ENCODE data around the gene ACBD3.

Gene ACBD3

GRCh38 chr1:226186124-226187018, at the start of gene ACBD3:
Gene ACBD3, minus strand, starts transcription at chr1:226186741. Its CDS starts 66 bp downstream, at chr1:226186675.
- no peak for TF ChIP-seq CTCF (IDR thresholded peaks at IDR 0.05; ENCODE audit: extremely low read depth, missing control alignments)
- DNase-seq (ENCODE audit: low spot score): peak; percentile 95

DNA sequence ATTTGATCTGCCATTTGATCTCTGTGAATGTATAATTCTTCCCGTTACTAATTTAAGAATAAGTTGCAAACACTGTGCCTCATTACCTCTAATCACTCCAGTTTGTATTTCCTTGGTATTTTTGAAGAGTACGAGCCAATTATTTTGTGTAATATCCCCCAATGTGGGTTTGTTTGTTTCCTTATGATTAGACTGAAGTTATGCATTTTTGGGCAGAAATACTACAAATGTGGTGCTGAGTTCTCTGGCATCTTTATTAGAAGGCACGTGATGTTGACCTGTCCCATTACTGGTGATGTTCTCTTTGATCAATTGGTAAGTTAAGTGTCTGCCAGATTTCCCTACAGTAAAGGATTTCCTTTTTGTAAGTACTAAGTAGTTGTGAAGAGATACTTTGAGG, 47.3 kb upstream of the ACBD3 start:
- no peak for DNase-seq (ENCODE audit: low spot score)
- TF ChIP-seq CTCF (IDR thresholded peaks at IDR 0.05; ENCODE audit: extremely low read depth, missing control alignments): no peak

- DNase-seq (ENCODE audit: low spot score): peak; percentile 45
Measured at GRCh38 chr1:226233293-226233692, 46.8 kb upstream of the ACBD3 start.

GRCh38 chr1:226226601-226227000, 40.1 kb upstream of the ACBD3 start:
- DNase-seq (ENCODE audit: low spot score): peak; percentile 63
- TF ChIP-seq CTCF (IDR thresholded peaks at IDR 0.05; ENCODE audit: extremely low read depth, missing control alignments): no peak

More at GRCh38 chr1:226233293-226233692, 46.8 kb upstream of the ACBD3 start:
- no peak for TF ChIP-seq CTCF (IDR thresholded peaks at IDR 0.05; ENCODE audit: extremely low read depth, missing control alignments)

GRCh38 chr1:226223786-226224244, 37.3 kb upstream of the ACBD3 start:
- peak; percentile 79 for DNase-seq (ENCODE audit: low spot score)
- peak; percentile 28 for TF ChIP-seq CTCF (IDR thresholded peaks at IDR 0.05; ENCODE audit: extremely low read depth, missing control alignments)

DNA sequence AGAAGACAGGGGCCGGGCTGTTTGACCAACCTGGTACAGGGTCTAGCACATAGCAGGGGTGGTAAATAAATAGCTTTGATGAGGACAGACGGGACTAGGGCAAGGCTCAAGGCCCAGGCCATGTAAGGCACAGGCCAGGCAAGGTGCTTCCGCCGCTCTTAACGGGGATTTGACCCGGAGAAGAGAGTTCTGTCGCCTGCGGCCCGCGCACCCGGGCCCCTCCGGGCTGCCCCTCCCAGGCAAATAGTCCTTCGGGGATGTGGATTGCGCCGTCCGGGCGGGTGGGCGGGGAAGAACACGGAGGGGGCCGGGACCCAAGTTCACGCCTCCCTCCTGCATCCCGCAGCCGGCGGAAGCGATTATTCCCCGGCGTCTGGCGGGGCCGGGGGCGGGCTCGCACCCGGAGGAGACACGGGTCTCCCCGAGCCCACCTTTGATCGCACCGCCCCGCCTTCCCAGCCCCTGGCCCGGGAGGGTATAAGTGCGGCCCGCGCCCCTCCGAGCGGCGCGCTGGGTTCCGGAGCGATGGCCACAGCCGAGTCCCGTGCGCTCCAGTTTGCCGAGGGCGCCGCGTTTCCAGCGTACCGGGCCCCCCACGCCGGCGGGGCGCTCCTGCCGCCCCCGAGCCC, 36.7 kb upstream of the ACBD3 start, which contains the start of gene MIXL1:
TSS of gene MIXL1 (plus strand) at position 508 of the 629 bp plus-strand sequence. CDS start at position 526, 18 bp downstream.
- peak; percentile 48 for DNase-seq (ENCODE audit: low spot score)
- TF ChIP-seq CTCF (IDR thresholded peaks at IDR 0.05; ENCODE audit: extremely low read depth, missing control alignments): no peak

DNA sequence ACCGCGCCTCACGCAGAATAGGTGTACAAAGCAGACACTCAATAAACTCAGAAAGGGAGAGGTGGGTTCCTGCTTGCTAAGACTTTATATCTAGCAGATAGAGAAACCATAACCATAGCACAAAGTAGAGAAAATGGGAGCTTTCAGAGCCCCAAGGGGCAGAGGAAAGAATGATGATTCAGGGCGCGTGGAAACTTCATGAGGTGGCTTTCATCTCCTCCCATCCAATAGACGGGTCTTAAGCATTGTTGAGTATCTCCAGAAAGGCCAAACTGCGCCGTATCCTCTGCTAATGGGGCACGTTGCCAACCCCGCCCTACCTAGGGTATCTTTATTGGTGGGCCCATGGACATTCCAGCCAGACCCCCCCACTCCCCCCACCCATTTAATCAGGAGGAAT, 36.1 kb upstream of the ACBD3 start:
- TF ChIP-seq CTCF (IDR thresholded peaks at IDR 0.05; ENCODE audit: extremely low read depth, missing control alignments): no peak
- no peak for DNase-seq (ENCODE audit: low spot score)
